GM12875 (cell line): ENCODE measurements around the gene TRIP10.

Source experiments
- H3K4me3 ChIP-seq: one replicate; pipeline ENCODE4 v1.5.1; 2011; ENCODE audit warnings: low read depth, low read length, control low read depth
- CTCF ChIP-seq: IDR thresholded peaks from 2 replicates; pipeline ENCODE4 v1.5.1; 2011; ENCODE audit warnings: low read depth, mild to moderate bottlenecking, control low read depth, inconsistent platforms, low read length, moderate library complexity, borderline replicate concordance; ENCODE audit not compliant: insufficient read depth

TRIP10 gene

GRCh38 chr19:6721138-6721474 lies 18.4 kb upstream of the TRIP10 start:
- TF ChIP-seq CTCF, result no peak
- H3K4me3 ChIP-seq, result no peak overlapping the region

GRCh38 chr19:6721773-6722172 lies 17.7 kb upstream of the TRIP10 start:
- H3K4me3 ChIP-seq, result no peak overlapping the region
- no peak for TF ChIP-seq CTCF

- no peak for TF ChIP-seq CTCF
- H3K4me3 ChIP-seq, result no peak overlapping the region
Measured at GRCh38 chr19:6723108-6723618, 16.3 kb upstream of the TRIP10 start.

- no peak overlapping the region for H3K4me3 ChIP-seq
- TF ChIP-seq CTCF, result no peak
Measured at GRCh38 chr19:6723738-6724137, 15.7 kb upstream of the TRIP10 start.

- no peak overlapping the region for H3K4me3 ChIP-seq
- no peak for TF ChIP-seq CTCF
Measured at GRCh38 chr19:6724631-6725492, 14.6 kb upstream of the TRIP10 start.

- H3K4me3 ChIP-seq, result no peak overlapping the region
- no peak for TF ChIP-seq CTCF
Measured at GRCh38 chr19:6725513-6726231, 13.8 kb upstream of the TRIP10 start.
